ENCODE measurements around the gene CIAO1. TPM values are rescaled to one million over a fixed set of nuclear protein-coding genes. Genes with fewer than 3 reads are reported as not detected.

CIAO1 gene
- total and polyA plus RNA-seq, 2 of the 4 experiments (the other 2 are of a cell fraction) = 81.1 to 94.3 TPM

DNA sequence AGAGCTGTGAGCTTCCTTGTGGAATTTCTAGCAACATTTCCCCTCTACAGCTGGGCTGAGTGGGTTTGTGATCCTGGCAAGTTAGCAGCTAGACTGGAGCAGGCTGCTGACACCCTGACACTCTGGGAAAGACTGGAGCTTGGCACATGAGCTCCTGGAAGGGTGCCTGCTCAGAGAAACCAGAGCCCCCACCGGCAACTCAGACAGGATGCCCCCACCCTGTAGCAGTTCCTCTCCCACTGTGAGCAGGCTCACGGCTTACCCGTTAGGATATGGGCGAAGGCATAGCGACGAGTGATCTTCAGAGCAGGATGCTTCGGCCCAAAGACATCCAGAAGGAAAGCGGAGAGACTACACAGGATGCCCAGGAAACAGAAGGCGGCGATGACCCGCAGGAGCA lies 11.5 kb upstream of the CIAO1 start:
- no peak overlapping the region for H3K14ac ChIP-seq (replicated peaks; ENCODE audit: low read depth, low read length)
- H2AK9ac ChIP-seq (replicated peaks; ENCODE audit: low read depth, low read length, poor library complexity) = no peak overlapping the region
- H2AK5ac ChIP-seq (ENCODE audit: low read depth, low read length) = no peak overlapping the region
- ChIA-PET POLR2A (ENCODE audit: unreplicated experiment) (no interaction called here), CTCF (no interaction called here)
- no peak for ATAC-seq (ENCODE audit: low read depth)
- no peak overlapping the region for H2BK5ac ChIP-seq (ENCODE audit: low read depth, low read length, poor library complexity, severe bottlenecking)
- no peaks in the 10 kb centered on the region for H3K9me3 ChIP-seq (ENCODE audit: control insufficient read depth, insufficient read depth, low read length)
- no peak overlapping the region for H2BK15ac ChIP-seq (ENCODE audit: low read depth, low read length)
- H4K20me1 ChIP-seq (ENCODE audit: insufficient read depth, low read length) = peaks cover 29% of the 10 kb centered on the region
- H3K56ac ChIP-seq (ENCODE audit: extremely low read depth, insufficient read depth, low read length) = no peak overlapping the region
- peaks cover 27 to 55% of the 10 kb centered on the region in 2 experiments for H3K79me1 ChIP-seq (ENCODE audit: low read depth in 1 of 2, low read length in 2 of 2)
- H2AFZ ChIP-seq (replicated peaks; ENCODE audit: low read length, poor library complexity) = no peak overlapping the region
- H4K91ac ChIP-seq (ENCODE audit: insufficient read depth, low read depth, low read length) = no peak overlapping the region
- WGBS, 2 experiments (ENCODE audit: extremely low coverage in 2 of 2, insufficient read length in 1 of 2) = 85% methylated on average over 6 of the region's 11 CpGs; no CpG with 5 or more reads in 1 of the 2 experiments
- no peak overlapping the region for H2BK20ac ChIP-seq (ENCODE audit: low read depth, low read length)
- H3K4ac ChIP-seq (ENCODE audit: low read depth, low read length) = no peak overlapping the region
- dilution Hi-C loops (cut with HindIII; ENCODE audit: low sequenced_read_pairs, unreplicated experiment) (no loop called here), in situ Hi-C loops (cut with MboI; ENCODE audit: low sequenced_read_pairs) (loop anchor here (25.0 kb wide), 1 partner anchor 242 kb away; no protein-coding TSS in a partner anchor), intact Hi-C loops (cut with micrococcal nuclease) (no loop called here)
- peaks cover 25% of the 10 kb centered on the region for H3K9me1 ChIP-seq (ENCODE audit: insufficient read depth, low read length)
- no peak overlapping the region for H2BK120ac ChIP-seq (ENCODE audit: low read depth, low read length)
- DNase-seq = no peak
- H4K8ac ChIP-seq (ENCODE audit: low read depth in 2 of 2, low read length in 2 of 2) = no peak overlapping the region
- no TSS peak for BruUV-seq (replicated peaks)
- H3K27me3 ChIP-seq (ENCODE audit: control insufficient read depth, insufficient read depth, low read length) = no peaks in the 10 kb centered on the region
- peaks cover 16% of the 10 kb centered on the region for H3K4me1 ChIP-seq (ENCODE audit: control insufficient read depth, insufficient read depth, low read length)
- no peak overlapping the region for H3K27ac ChIP-seq (ENCODE audit: insufficient read depth, low read length)
- no peak overlapping the region for H3K4me3 ChIP-seq (ENCODE audit: insufficient read depth, low read depth, low read length)
- TF ChIP-seq RCOR1 (IDR thresholded peaks at IDR 0.05; ENCODE audit: insufficient replicate concordance, low read length) (no peak), POLR2A (IDR thresholded peaks at IDR 0.05; ENCODE audit: low read depth, low read length) (no peak), MAZ (IDR thresholded peaks at IDR 0.05; ENCODE audit: borderline replicate concordance, low read depth, low read length) (no peak), BHLHE40 (IDR thresholded peaks at IDR 0.05; ENCODE audit: low read depth, low read length) (no peak), CEBPB (IDR thresholded peaks at IDR 0.05; ENCODE audit: low read depth, low read length) (no peak), NFE2L2 (IDR thresholded peaks at IDR 0.05; ENCODE audit: low read depth, low read length) (no peak), MXI1 (IDR thresholded peaks at IDR 0.05; ENCODE audit: borderline replicate concordance, low read depth, low read length) (no peak), RAD21 (IDR thresholded peaks at IDR 0.05; ENCODE audit: low read length) (no peak), MAFK (IDR thresholded peaks at IDR 0.05; ENCODE audit: low read depth, low read length) (no peak), SMC3 (IDR thresholded peaks at IDR 0.05; ENCODE audit: low read depth, low read length) (no peak), FOS (IDR thresholded peaks at IDR 0.05; ENCODE audit: low read depth, low read length) (no peak), ELK1 (IDR thresholded peaks at IDR 0.05; ENCODE audit: borderline replicate concordance, low read depth, low read length) (no peak)
- TF ChIP-seq, protein P1, sequence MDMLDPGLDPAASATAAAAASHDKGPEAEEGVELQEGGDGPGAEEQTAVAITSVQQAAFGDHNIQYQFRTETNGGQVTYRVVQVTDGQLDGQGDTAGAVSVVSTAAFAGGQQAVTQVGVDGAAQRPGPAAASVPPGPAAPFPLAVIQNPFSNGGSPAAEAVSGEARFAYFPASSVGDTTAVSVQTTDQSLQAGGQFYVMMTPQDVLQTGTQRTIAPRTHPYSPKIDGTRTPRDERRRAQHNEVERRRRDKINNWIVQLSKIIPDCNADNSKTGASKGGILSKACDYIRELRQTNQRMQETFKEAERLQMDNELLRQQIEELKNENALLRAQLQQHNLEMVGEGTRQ (IDR thresholded peaks at IDR 0.05; ENCODE audit: low read depth, low read length) = no peak
- H3K4me2 ChIP-seq (ENCODE audit: low read depth, low read length) = no peak overlapping the region
- no peak overlapping the region for H3K18ac ChIP-seq (ENCODE audit: low read depth, low read length)
- no peak overlapping the region for H4K5ac ChIP-seq (ENCODE audit: low read depth, low read length)
- H3K23ac ChIP-seq (ENCODE audit: low read depth, low read length) = no peak overlapping the region
- H3K9ac ChIP-seq (ENCODE audit: low read depth, low read length) = no peak overlapping the region
- peaks cover 39% of the 10 kb centered on the region for H3K36me3 ChIP-seq (ENCODE audit: control insufficient read depth, insufficient read depth, low read length)

Measured in IMR-90 (cell line).